NT2/D1 (cell line): ENCODE measurements around the gene RGS19.

ENCODE experiments used
- SUZ12 ChIP-seq: IDR thresholded peaks from 2 replicates; pipeline ENCODE4 v1.6.1; 2011; ENCODE audit not compliant: insufficient read length, insufficient read depth; ENCODE audit errors: extremely low read depth
- YY1 ChIP-seq: IDR thresholded peaks from 2 replicates; pipeline ENCODE4 v1.6.1; 2011; ENCODE audit not compliant: insufficient read length, insufficient read depth

DNA sequence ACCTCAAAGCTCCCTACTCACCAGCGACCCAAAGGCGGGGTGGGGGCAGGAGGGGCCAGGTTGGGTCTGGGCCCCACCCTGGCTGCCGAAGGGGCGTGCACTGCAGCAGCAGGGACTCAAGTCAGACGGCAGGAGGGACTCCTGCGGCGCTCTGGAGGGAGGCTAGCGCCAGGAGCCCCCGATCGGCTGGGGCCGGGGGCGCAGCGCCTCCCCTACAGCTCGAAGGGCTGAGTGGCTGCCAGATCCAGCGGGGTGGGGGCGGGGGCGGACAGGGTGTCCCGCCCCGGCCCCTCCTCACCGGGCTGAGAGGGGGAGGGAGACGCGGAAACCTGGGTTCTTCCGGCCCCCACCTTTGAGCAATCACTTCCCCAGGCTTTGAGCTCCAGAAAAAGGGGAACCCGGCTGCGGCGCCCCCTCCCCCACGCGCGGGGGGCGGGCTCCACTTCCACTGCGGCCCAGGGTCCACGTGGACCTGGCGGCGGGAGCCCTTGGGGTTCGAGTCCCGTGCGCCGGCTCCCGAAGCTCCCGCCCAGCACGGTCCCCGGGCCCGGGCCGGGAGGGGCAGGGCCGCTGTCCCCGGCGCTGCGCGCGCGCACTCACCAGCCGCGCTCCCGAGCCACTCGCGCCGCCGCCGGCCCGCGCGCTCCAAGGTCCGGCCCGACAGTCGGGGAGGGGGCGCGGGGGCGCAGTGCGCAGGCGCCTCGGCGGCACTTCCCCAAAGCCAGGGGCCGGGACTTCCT lies at the start of gene RGS19:
- no peak for TF ChIP-seq SUZ12
- no peak for TF ChIP-seq YY1
